Loucy (cell line): ENCODE data around the gene L3MBTL4.

Source experiments
- H2AFZ ChIP-seq: fragments of 200-600 bp; sonication (generic); 2 replicates; pipeline ENCODE4 v1.6.0; 2016; ENCODE audit warnings: antibody characterized with exemption, mild to moderate bottlenecking, low read length, moderate library complexity
- H3F3A ChIP-seq: fragments of 200-600 bp; 2 replicates; pipeline ENCODE4 v1.6.0; 2016; ENCODE audit warnings: antibody characterized with exemption, low read depth, mild to moderate bottlenecking
- H3K27me3 ChIP-seq: fragments of 200-600 bp; sonication (generic); 2 replicates; pipeline ENCODE4 v1.6.1; 2014; ENCODE audit warnings: low read length, mild to moderate bottlenecking; ENCODE audit not compliant: insufficient read depth, poor library complexity, severe bottlenecking
- H3K36me3 ChIP-seq: fragments of 200-600 bp; sonication (generic); 2 replicates; pipeline ENCODE4 v1.6.1; 2016; ENCODE audit warnings: low read length; ENCODE audit not compliant: insufficient read depth
- H3K4me1 ChIP-seq: fragments of 200-600 bp; sonication (generic); 2 replicates; pipeline ENCODE4 v1.5.1; 2014; ENCODE audit warnings: low read length, mild to moderate bottlenecking; ENCODE audit not compliant: insufficient read depth, poor library complexity, severe bottlenecking
- H3K4me2 ChIP-seq: fragments of 200-600 bp; sonication (generic); 2 replicates; pipeline ENCODE4 v1.6.0; 2014; ENCODE audit warnings: antibody characterized with exemption, low read length, low read depth, mild to moderate bottlenecking; ENCODE audit not compliant: poor library complexity, severe bottlenecking
- H3K4me3 ChIP-seq: fragments of 200-600 bp; sonication (generic); 2 replicates; pipeline ENCODE4 v1.5.1; 2014; ENCODE audit warnings: low read length, mild to moderate bottlenecking, mixed read lengths; ENCODE audit not compliant: poor library complexity, severe bottlenecking
- H3K79me2 ChIP-seq: fragments of 200-600 bp; sonication (generic); 2 replicates; pipeline ENCODE4 v1.6.1; 2014; ENCODE audit warnings: low read length; ENCODE audit not compliant: insufficient read depth
- H3K9ac ChIP-seq: fragments of 200-600 bp; sonication (generic); 2 replicates; pipeline ENCODE4 v1.6.0; 2014; ENCODE audit warnings: mild to moderate bottlenecking, low read depth, low read length, moderate library complexity; ENCODE audit not compliant: poor library complexity, severe bottlenecking
- H3K9me2 ChIP-seq: fragments of 200-600 bp; sonication (generic); replicated peaks from 2 replicates; pipeline ENCODE4 v1.6.1; 2016; ENCODE audit warnings: low read depth, low read length, mixed read lengths
- H3K9me3 ChIP-seq: fragments of 200-600 bp; sonication (generic); 2 replicates; pipeline ENCODE4 v1.6.1; 2014; ENCODE audit warnings: mild to moderate bottlenecking, antibody characterized with exemption, low read length, low read depth; ENCODE audit not compliant: insufficient read depth
- H4K20me1 ChIP-seq: fragments of 200-600 bp; sonication (generic); 2 replicates; pipeline ENCODE4 v1.6.0; 2014; ENCODE audit warnings: antibody characterized with exemption, low read length, mild to moderate bottlenecking; ENCODE audit not compliant: insufficient read depth, poor library complexity, severe bottlenecking
- EZH2phosphoT487 ChIP-seq: fragments of 200-600 bp; IDR thresholded peaks from 2 replicates; pipeline ENCODE4 v1.6.1; 2018; ENCODE audit warnings: antibody characterized with exemption, mild to moderate bottlenecking, moderate library complexity, borderline replicate concordance
- TF ChIP-seq, protein P1 (sequence below): fragments of 200-600 bp; sonication (generic); conservative IDR thresholded peaks from 2 replicates; pipeline ENCODE4 v1.5.1; 2014; ENCODE audit warnings: mild to moderate bottlenecking, antibody characterized with exemption, low read length

Gene L3MBTL4

DNA sequence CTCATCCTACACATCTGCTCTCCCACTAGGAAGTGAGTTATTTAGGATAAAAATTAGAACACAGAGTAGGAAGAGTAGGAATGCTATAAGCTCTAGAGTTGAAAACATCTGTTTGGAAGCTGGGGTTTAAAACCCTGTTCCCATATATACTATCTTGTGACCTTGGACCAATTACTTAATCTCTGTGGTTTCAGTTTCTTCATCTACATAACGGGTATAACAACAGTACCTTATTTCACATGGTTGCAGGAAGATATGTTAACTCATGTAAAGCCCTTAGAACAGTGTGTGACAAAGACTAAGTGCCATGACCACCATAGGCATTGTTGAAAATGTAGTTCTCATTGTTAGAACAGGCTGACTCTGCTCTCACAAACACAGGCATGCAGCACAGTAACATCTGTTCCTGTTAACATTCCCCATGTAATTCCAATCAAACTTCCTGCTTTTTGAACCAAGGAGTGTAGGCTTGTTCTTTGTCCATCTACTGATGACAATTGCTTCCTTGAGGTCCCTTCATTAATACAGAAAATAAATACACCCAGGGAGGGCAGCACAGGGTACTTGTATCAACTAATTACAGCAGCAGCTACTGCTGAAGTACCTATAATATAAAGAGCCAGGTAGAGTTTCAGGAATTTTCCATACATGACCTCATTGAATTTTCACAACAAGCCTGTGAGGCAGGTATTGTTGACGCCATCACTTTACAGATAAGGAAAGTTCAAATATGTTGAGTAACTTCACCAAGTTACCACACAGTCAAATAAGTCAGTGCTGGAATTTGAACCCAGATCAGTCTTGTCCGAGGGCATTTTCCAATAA lies 204.2 kb downstream of the L3MBTL4 start:
- no peak overlapping the region for H2AFZ ChIP-seq
- H3K9me3 ChIP-seq = no peaks in the 10 kb centered on the region
- no peaks in the 10 kb centered on the region for H4K20me1 ChIP-seq
- no peaks in the 10 kb centered on the region for H3K9me2 ChIP-seq
- H3K9ac ChIP-seq = no peak overlapping the region
- H3K4me3 ChIP-seq = no peak overlapping the region
- no peaks in the 10 kb centered on the region for H3K79me2 ChIP-seq
- H3K4me2 ChIP-seq = no peak overlapping the region
- H3K36me3 ChIP-seq = no peaks in the 10 kb centered on the region
- no peaks in the 10 kb centered on the region for H3F3A ChIP-seq
- no peak for TF ChIP-seq EZH2phosphoT487
- TF ChIP-seq, protein P1, sequence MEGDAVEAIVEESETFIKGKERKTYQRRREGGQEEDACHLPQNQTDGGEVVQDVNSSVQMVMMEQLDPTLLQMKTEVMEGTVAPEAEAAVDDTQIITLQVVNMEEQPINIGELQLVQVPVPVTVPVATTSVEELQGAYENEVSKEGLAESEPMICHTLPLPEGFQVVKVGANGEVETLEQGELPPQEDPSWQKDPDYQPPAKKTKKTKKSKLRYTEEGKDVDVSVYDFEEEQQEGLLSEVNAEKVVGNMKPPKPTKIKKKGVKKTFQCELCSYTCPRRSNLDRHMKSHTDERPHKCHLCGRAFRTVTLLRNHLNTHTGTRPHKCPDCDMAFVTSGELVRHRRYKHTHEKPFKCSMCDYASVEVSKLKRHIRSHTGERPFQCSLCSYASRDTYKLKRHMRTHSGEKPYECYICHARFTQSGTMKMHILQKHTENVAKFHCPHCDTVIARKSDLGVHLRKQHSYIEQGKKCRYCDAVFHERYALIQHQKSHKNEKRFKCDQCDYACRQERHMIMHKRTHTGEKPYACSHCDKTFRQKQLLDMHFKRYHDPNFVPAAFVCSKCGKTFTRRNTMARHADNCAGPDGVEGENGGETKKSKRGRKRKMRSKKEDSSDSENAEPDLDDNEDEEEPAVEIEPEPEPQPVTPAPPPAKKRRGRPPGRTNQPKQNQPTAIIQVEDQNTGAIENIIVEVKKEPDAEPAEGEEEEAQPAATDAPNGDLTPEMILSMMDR = no peak
- H3K27me3 ChIP-seq = no peaks in the 10 kb centered on the region
- H3K4me1 ChIP-seq = no peaks in the 10 kb centered on the region

DNA sequence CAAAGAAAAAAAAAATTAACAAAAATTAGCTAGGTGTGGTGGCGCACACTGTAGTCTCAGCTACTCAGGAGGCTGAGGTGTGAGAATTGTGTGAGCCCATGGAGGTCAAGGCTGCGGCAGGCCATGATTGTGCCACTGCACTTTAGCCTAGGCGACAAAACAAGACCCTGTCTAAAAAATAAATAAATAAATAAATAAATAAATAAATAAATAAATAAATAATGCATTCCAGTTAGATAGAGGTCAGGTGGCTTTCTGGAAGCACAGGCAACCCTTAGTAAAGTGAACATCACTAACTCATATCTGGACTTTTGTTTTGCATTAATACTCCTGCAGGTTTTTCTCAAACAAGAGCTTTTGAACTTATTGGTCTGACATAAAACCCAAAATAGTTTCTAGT lies 206.8 kb downstream of the L3MBTL4 start:
- H3K9me2 ChIP-seq = no peaks in the 10 kb centered on the region
- no peaks in the 10 kb centered on the region for H3K36me3 ChIP-seq
- no peaks in the 10 kb centered on the region for H3K27me3 ChIP-seq
- no peaks in the 10 kb centered on the region for H3K4me1 ChIP-seq
- H3K79me2 ChIP-seq = no peaks in the 10 kb centered on the region
- no peak overlapping the region for H2AFZ ChIP-seq
- no peak overlapping the region for H3K4me3 ChIP-seq
- H3F3A ChIP-seq = no peaks in the 10 kb centered on the region
- no peaks in the 10 kb centered on the region for H4K20me1 ChIP-seq
- H3K9ac ChIP-seq = no peak overlapping the region
- no peak overlapping the region for H3K4me2 ChIP-seq
- H3K9me3 ChIP-seq = no peaks in the 10 kb centered on the region
- TF ChIP-seq EZH2phosphoT487 = no peak

DNA sequence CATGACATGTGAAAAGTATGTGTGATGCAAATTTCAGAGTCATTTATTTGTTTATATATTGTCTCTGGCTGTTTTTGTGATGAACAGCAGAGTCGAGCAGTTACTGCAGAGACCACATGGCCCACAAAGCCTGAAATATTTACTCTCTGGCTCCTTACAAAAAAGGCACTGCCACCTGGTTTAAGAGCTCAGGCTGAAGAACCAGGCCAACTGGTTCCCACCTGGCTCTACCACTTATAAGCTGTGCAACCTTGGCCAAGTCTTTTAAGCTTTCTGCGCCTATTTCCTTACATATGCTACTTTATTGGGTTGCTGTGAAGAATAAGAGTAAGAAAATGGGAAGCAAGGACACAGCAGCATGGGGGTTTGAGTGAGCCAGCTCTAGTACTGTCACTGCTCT lies 207.6 kb downstream of the L3MBTL4 start:
- no peaks in the 10 kb centered on the region for H3K79me2 ChIP-seq
- H3K4me3 ChIP-seq = no peak overlapping the region
- no peaks in the 10 kb centered on the region for H3K9me3 ChIP-seq
- H4K20me1 ChIP-seq = no peaks in the 10 kb centered on the region
- H3K4me2 ChIP-seq = no peak overlapping the region
- H3K27me3 ChIP-seq = no peaks in the 10 kb centered on the region
- no peaks in the 10 kb centered on the region for H3K4me1 ChIP-seq
- no peaks in the 10 kb centered on the region for H3F3A ChIP-seq
- no peak for TF ChIP-seq EZH2phosphoT487
- TF ChIP-seq, protein P1 = no peak
- H3K9me2 ChIP-seq = no peaks in the 10 kb centered on the region
- no peak overlapping the region for H2AFZ ChIP-seq
- no peaks in the 10 kb centered on the region for H3K36me3 ChIP-seq
- no peak overlapping the region for H3K9ac ChIP-seq

DNA sequence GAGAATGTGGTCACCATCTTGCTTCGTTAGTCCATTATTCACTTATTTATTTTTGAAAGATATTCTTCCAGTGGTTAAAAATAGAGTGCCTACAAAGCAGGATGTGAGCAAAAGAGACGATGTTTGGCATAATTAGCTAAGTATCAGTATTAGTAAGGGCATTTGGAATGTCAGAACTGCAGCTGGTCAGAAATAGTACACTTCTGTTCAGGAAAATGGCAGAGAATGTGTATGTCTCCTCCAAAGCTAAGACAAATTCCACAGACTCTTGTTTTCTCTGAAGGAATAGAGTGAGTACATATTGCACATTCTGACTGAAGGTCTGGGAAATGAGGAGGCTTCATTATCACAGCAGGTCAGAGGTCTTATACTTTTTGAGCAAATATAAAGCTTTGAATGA lies 209.0 kb downstream of the L3MBTL4 start:
- no peaks in the 10 kb centered on the region for H3K27me3 ChIP-seq
- H3K4me3 ChIP-seq = no peak overlapping the region
- no peak overlapping the region for H3K4me2 ChIP-seq
- H3K36me3 ChIP-seq = no peaks in the 10 kb centered on the region
- H3K9ac ChIP-seq = no peak overlapping the region
- no peaks in the 10 kb centered on the region for H3K79me2 ChIP-seq
- no peaks in the 10 kb centered on the region for H4K20me1 ChIP-seq
- H3K9me3 ChIP-seq = no peaks in the 10 kb centered on the region
- no peaks in the 10 kb centered on the region for H3K9me2 ChIP-seq
- no peaks in the 10 kb centered on the region for H3F3A ChIP-seq
- H2AFZ ChIP-seq = no peak overlapping the region
- TF ChIP-seq, protein P1 = no peak
- TF ChIP-seq EZH2phosphoT487 = no peak
- no peaks in the 10 kb centered on the region for H3K4me1 ChIP-seq
